Pancreas (tissue), 10 donors: ENCODE measurements around the gene OGFR. TPM values are rescaled to one million over a fixed set of nuclear protein-coding genes. Genes with fewer than 3 reads are reported as not detected.
A peak's percentile ranks its signal among the peaks of the same experiment; 100 is the strongest.

Experiments
- ATAC-seq, 4 donors: fragments of 200-7000 bp; cut with Tn5 transposase; one replicate each; pipeline versions ENCODE4 v1.8.0 to v1.9.1; 2020; ENCODE audit warnings: mild to moderate bottlenecking in 4 of 4, moderate library complexity in 4 of 4
- DNase-seq, 6 donors: peaks; one replicate each; pipeline ENCODE4 v3.0.0-alpha.2; 2020
- FAIRE-seq: peaks from 2 replicates; lab custom pipeline; 2012; peaks lifted over from hg19 to GRCh38; lab: Jason Lieb, UNC
- H3K27ac ChIP-seq, 4 donors: fragments of 200-600 bp; sonication (generic); 1 replicate in 3 of 4; 2 replicates in 1 of 4; pipeline versions ENCODE4 v1.5.0 to v1.8.0; 2020
- H3K27me3 ChIP-seq, 4 donors: fragments of 200-600 bp; one replicate each; pipeline ENCODE4 v1.8.0; 2021
- H3K36me3 ChIP-seq, 3 donors: fragments of 200-600 bp; sonication (generic) in 1 of 3; one replicate each; pipeline versions ENCODE4 v1.5.0 to v1.8.0; 2020 to 2021
- H3K4me1 ChIP-seq, 3 donors: fragments of 200-600 bp; one replicate each; pipeline ENCODE4 v1.8.0; 2021
- H3K4me3 ChIP-seq, 4 donors: fragments of 200-600 bp; sonication (generic) in 2 of 4; one replicate each; pipeline versions ENCODE4 v1.5.0 to v1.8.0; 2020 to 2021
- H3K9me3 ChIP-seq, 4 donors: fragments of 200-600 bp; one replicate each; pipeline ENCODE4 v1.8.0; 2021
- CTCF ChIP-seq, 4 donors: fragments of 200-600 bp; sonication (generic) in 3 of 4; IDR thresholded peaks; one replicate each; pipeline versions ENCODE4 v1.5.0 to v1.8.0; 2021; ENCODE audit warnings: antibody characterized with exemption in 4 of 4
- WGBS, 2 donors: extraction: QIAGEN DNeasy Blood & Tissue Kit; methylation state at CpG; one replicate each; pipeline ENCODE4 v1.1.7; 2013; 5-methylcytosine and 5-hydroxymethylcytosine counted together
- intact Hi-C, 3 donors: fragments of 100-400 bp; cut with DNase I; formaldehyde crosslinking; loops; one replicate each; pipeline versions ENCODE4 v1.11.1 to v1.14.2; 2022
- polyA plus RNA-seq, 2 donors: library from polyadenylated mRNA; stranded (reverse); fragments of 200-250 nt; gene quantifications; one replicate each; pipeline ENCODE4 v1.2.3, GENCODE V29; 2013
- total RNA-seq, 6 donors: library from RNA; stranded (reverse); fragmentation: NEBNext Ultra II Directional in 4 of 6; extraction: Animal tissue kit (Norgen Biotek cat#: 25700) in 4 of 6; gene quantifications; one replicate each; pipeline versions ENCODE4 v1.2.1 to v1.2.4, GENCODE V29; 2021 to 2023
- donor health status: healthy with polysubstance abuse.
- donor health status: DM: no; HTN: no; CAD: no; lungs with moderate emphysema.
- donor health status: DM: no; HTN: no; CAD: no.
- donor health status: control.
- donor health status: control.
- donor health status: Bipolar disorder and iron deficiency.
- donor health status: DM: yes; HTN: yes; CAD: no.
- donor health status: DM: no; HTN: no; CAD: no.
- donor health status: DM: no; HTN: no; CAD: no.
- donor health status: DM: yes; HTN: yes; CAD: no.

The OGFR gene
- total and polyA plus RNA-seq, 8 donors, result 18.1 to 79.5 (median 23.0) TPM

GRCh38 chr20:62837790-62838127 lies 33.1 kb downstream of the OGFR start:
- Histone ChIP-seq H3K4me3 (no peak overlapping the region), H3K27ac (no peak overlapping the region), H3K9me3 (no peaks in the 10 kb centered on the region), H3K27me3 (no peaks in the 10 kb centered on the region), H3K36me3 (no peaks in the 10 kb centered on the region), H3K4me1 (no peaks in the 10 kb centered on the region)
- FAIRE-seq (no peak), ATAC-seq (no peak), DNase-seq (no peak)
- intact Hi-C loops, result no loop called here
- WGBS, 2 donors, result 77 to 89% methylated on average over 8 of the region's 8 CpGs
- TF ChIP-seq CTCF (IDR thresholded peaks at IDR 0.05), result no peak

- WGBS, 2 donors, result 65 to 73% methylated on average over 27 of the region's 27 CpGs
- FAIRE-seq, result no peak
- no peaks in the 10 kb centered on the region for H3K36me3 ChIP-seq
- intact Hi-C loops, result no loop called here
- peak in 4 of 6 donors; percentile 57 to 74 (median 66) for DNase-seq
- no peak overlapping the region for H3K27ac ChIP-seq
- no peaks in the 10 kb centered on the region for H3K4me1 ChIP-seq
- no peak for TF ChIP-seq CTCF (IDR thresholded peaks at IDR 0.05)
- H3K27me3 ChIP-seq, result no peaks in the 10 kb centered on the region
- H3K4me3 ChIP-seq, result no peak overlapping the region
- no peaks in the 10 kb centered on the region for H3K9me3 ChIP-seq
- ATAC-seq, result peak; percentile 73 to 82 (median 78)
These were observed 33.7 kb downstream of the OGFR start for GRCh38 chr20:62838128-62838891.

GRCh38 chr20:62839261-62839660 lies 34.6 kb downstream of the OGFR start:
- FAIRE-seq (no peak), DNase-seq (peak in 1 of 6 donors; percentile 21), ATAC-seq (no peak)
- Histone ChIP-seq H3K27me3 (no peaks in the 10 kb centered on the region), H3K9me3 (no peaks in the 10 kb centered on the region), H3K27ac (no peak overlapping the region), H3K4me3 (no peak overlapping the region), H3K36me3 (no peaks in the 10 kb centered on the region), H3K4me1 (no peaks in the 10 kb centered on the region)
- no peak for TF ChIP-seq CTCF (IDR thresholded peaks at IDR 0.05)
- intact Hi-C loops, result no loop called here
- WGBS, 2 donors, result 78 to 81% methylated on average over 7 to 8 of the region's 8 CpGs

- DNase-seq, result no peak
These were observed 35.2 kb downstream of the OGFR start for GRCh38 chr20:62839816-62840215.

More at GRCh38 chr20:62839816-62840215, 35.2 kb downstream of the OGFR start:
- Histone ChIP-seq H3K27me3 (no peaks in the 10 kb centered on the region), H3K36me3 (no peaks in the 10 kb centered on the region), H3K9me3 (no peaks in the 10 kb centered on the region), H3K4me3 (no peak overlapping the region), H3K4me1 (no peaks in the 10 kb centered on the region), H3K27ac (no peak overlapping the region)
- ATAC-seq (no peak), FAIRE-seq (no peak)
- intact Hi-C loops, result no loop called here
- WGBS, 2 donors, result 74 to 86% methylated on average over 11 of the region's 11 CpGs
- no peak for TF ChIP-seq CTCF (IDR thresholded peaks at IDR 0.05)
